Measurements from ENCODE around the gene CUL7. TPM values are rescaled to one million over a fixed set of nuclear protein-coding genes. Genes with fewer than 3 reads are reported as not detected.

CUL7 gene
- total and polyA plus RNA-seq, 12 donors: 4.2 to 11.2 (median 8.5) TPM

DNA sequence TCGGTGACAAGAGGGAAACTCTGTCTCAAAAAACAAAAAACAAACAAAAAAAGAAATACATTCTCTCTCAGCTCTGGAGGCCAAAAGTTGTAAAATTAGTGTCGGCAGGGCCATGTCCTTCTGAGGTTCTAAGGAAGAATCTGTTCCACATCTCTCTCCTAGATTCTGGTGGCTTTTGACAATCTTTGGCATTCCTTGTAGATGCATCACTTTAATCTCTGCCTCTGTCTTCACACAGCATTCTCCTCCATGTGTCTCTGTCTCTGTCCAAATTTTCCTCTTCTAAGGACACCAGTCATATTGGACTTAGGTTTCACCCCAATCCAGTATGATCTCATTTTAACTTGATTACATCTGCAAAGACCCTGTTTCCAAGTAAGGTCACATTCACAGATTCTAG lies 60.2 kb downstream of the CUL7 start:
- Histone ChIP-seq H3K27ac (no peak overlapping the region), H3K36me3 (peaks cover 0 to 63% (median 12%) of the 10 kb centered on the region in 9 donors), H3K4me1 (peaks cover 0 to 9% (median 6%) of the 10 kb centered on the region in 9 donors), H3K4me3 (no peak overlapping the region), H3K9me3 (no peaks in the 10 kb centered on the region), H3K27me3 (no peaks in the 10 kb centered on the region)
- DNase-seq: no peak
- intact Hi-C loops (cut with DNase I): no loop called here
- no peak for ATAC-seq
- TF ChIP-seq, protein P1, sequence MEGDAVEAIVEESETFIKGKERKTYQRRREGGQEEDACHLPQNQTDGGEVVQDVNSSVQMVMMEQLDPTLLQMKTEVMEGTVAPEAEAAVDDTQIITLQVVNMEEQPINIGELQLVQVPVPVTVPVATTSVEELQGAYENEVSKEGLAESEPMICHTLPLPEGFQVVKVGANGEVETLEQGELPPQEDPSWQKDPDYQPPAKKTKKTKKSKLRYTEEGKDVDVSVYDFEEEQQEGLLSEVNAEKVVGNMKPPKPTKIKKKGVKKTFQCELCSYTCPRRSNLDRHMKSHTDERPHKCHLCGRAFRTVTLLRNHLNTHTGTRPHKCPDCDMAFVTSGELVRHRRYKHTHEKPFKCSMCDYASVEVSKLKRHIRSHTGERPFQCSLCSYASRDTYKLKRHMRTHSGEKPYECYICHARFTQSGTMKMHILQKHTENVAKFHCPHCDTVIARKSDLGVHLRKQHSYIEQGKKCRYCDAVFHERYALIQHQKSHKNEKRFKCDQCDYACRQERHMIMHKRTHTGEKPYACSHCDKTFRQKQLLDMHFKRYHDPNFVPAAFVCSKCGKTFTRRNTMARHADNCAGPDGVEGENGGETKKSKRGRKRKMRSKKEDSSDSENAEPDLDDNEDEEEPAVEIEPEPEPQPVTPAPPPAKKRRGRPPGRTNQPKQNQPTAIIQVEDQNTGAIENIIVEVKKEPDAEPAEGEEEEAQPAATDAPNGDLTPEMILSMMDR (IDR thresholded peaks at IDR 0.05): no peak
- 89 to 92% methylated on average over 2 of the region's 2 CpGs for WGBS, 2 donors

DNA sequence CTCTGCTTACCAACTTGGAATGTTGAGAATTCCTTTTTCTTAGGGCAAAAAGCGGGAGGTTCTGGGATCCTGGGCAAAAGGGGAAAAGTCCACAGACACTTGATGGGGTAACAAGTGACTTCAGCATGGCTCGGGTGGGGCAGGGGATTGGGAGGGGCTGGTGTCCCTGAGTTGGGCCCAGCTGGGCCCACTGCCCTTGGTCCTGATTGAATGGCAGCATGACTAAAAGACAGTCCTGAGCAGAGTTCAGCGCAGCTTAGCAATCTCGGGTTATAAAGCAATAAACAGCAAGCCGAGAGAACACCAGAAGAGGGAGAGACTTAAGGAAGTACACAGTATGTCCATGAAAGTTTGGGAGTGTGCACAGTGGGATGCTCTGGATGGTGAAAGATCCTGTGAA lies 63.7 kb downstream of the CUL7 start:
- TF ChIP-seq, protein P1 (IDR thresholded peaks at IDR 0.05): no peak
- H3K4me3 ChIP-seq: no peak overlapping the region
- no peak for ATAC-seq
- no peak for DNase-seq
- H3K36me3 ChIP-seq: peaks cover 0 to 68% (median 12%) of the 10 kb centered on the region in 9 donors
- no peak overlapping the region for H3K27ac ChIP-seq
- WGBS, 2 donors: 91 to 94% methylated on average over 5 of the region's 5 CpGs
- H3K27me3 ChIP-seq: no peaks in the 10 kb centered on the region
- no peaks in the 10 kb centered on the region for H3K9me3 ChIP-seq
- intact Hi-C loops (cut with DNase I): no loop called here
- peaks cover 7 to 44% (median 39%) of the 10 kb centered on the region in 9 donors for H3K4me1 ChIP-seq

DNA sequence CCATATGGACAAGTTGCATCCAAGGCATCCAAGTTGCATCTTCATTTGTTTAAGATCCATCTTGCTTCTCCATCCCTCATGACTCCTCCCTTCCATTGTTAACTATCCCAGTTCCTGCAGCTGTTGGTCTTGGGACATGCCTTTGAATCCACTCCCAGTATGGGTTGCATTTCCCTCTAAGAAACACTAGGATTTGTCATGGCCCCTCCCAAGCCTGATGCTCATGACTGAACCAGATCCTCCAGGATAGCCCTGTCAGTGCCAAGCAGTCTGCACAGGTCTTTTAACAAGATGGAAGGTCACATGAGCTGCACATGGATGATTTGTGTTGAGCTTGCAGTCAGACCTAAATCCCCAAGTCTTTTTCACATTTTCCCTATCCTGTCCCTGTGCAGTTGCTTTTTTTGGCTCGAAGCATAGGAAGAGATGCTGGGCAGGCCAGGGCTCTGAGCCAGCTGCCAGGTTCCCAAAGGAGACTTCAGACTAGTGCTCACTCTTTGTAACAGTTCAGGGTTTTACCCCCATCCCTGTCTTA lies 65.1 kb downstream of the CUL7 start:
- DNase-seq: no peak
- TF ChIP-seq, protein P1 (IDR thresholded peaks at IDR 0.05): no peak
- Histone ChIP-seq H3K4me1 (peaks cover 11 to 49% (median 42%) of the 10 kb centered on the region in 9 donors), H3K36me3 (peaks cover 0 to 58% (median 12%) of the 10 kb centered on the region in 9 donors), H3K4me3 (no peak overlapping the region), H3K27me3 (no peaks in the 10 kb centered on the region), H3K27ac (no peak overlapping the region), H3K9me3 (no peaks in the 10 kb centered on the region)
- 10 to 18% methylated on average over 1 of the region's 1 CpG for WGBS, 2 donors
- no peak for ATAC-seq
- intact Hi-C loops (cut with DNase I): no loop called here

Other genes starting within 250 kb of the CUL7 start
- gene RPL7L1, start 174.2 kb downstream of the CUL7 start, total RNA-seq: 10 to 100 TPM; 39.2 to 52.5 (median 44.7) TPM
- gene RPL7L1, start 174.2 kb downstream of the CUL7 start, polyA plus RNA-seq: 10 to 100 TPM; 23.7 to 45.9 TPM
- not detected for gene PTCRA, start 137.8 kb downstream of the CUL7 start, total RNA-seq
- under 1 TPM in 1 of 2 donors, not detected in 1; 0.09 TPM for gene PTCRA, start 137.8 kb downstream of the CUL7 start, polyA plus RNA-seq
- gene CNPY3, start 124.4 kb downstream of the CUL7 start, total RNA-seq: 10 to 100 TPM; 10.4 to 37.1 (median 15.9) TPM
- gene CNPY3, start 124.4 kb downstream of the CUL7 start, polyA plus RNA-seq: 10 to 100 TPM; 15.4 to 40.4 TPM
- 10 to 100 TPM in 1 of 10 donors, 1 to 10 TPM in 2, under 1 TPM in 7; 0.26 to 10.9 (median 0.71) TPM for gene GNMT, start 93.1 kb downstream of the CUL7 start, total RNA-seq
- gene GNMT, start 93.1 kb downstream of the CUL7 start, polyA plus RNA-seq: 1 to 10 TPM; 2.6 to 6.8 TPM
- 10 to 100 TPM; 11.2 to 32.6 (median 17.2) TPM for gene PEX6, start 74.7 kb downstream of the CUL7 start, total RNA-seq
- gene PEX6, start 74.7 kb downstream of the CUL7 start, polyA plus RNA-seq: 10 to 100 TPM in 1 of 2 donors, 1 to 10 TPM in 1; 9.1 to 16.9 TPM
- gene PPP2R5D, start 69.3 kb downstream of the CUL7 start, total RNA-seq: 10 to 100 TPM; 28.4 to 47.1 (median 31.8) TPM
- 10 to 100 TPM; 23.9 to 35.7 TPM for gene PPP2R5D, start 69.3 kb downstream of the CUL7 start, polyA plus RNA-seq
- 10 to 100 TPM; 22.9 to 38.7 (median 28.3) TPM for gene MEA1, start 39.9 kb downstream of the CUL7 start, total RNA-seq
- 10 to 100 TPM; 51.9 to 74.3 TPM for gene MEA1, start 39.9 kb downstream of the CUL7 start, polyA plus RNA-seq
- gene KLHDC3, start 39.6 kb downstream of the CUL7 start, total RNA-seq: 100 to 1,000 TPM in 4 of 10 donors, 10 to 100 TPM in 6; 78.2 to 165 (median 92.0) TPM
- 100 to 1,000 TPM in 1 of 2 donors, 10 to 100 TPM in 1; 80.2 to 160 TPM for gene KLHDC3, start 39.6 kb downstream of the CUL7 start, polyA plus RNA-seq
- gene RRP36, start 32.2 kb downstream of the CUL7 start, total RNA-seq: 10 to 100 TPM; 21.4 to 35.3 (median 25.6) TPM
- gene RRP36, start 32.2 kb downstream of the CUL7 start, polyA plus RNA-seq: 10 to 100 TPM; 19.4 to 43.6 TPM
- gene MRPL2, start 5.6 kb upstream of the CUL7 start, total RNA-seq: 100 to 1,000 TPM in 3 of 10 donors, 10 to 100 TPM in 7; 76.0 to 139 (median 93.5) TPM
- 100 to 1,000 TPM; 141 to 165 TPM for gene MRPL2, start 5.6 kb upstream of the CUL7 start, polyA plus RNA-seq
- gene KLC4, start 5.8 kb upstream of the CUL7 start, total RNA-seq: 10 to 100 TPM; 26.3 to 34.2 (median 28.3) TPM
- 10 to 100 TPM; 17.9 to 43.7 TPM for gene KLC4, start 5.8 kb upstream of the CUL7 start, polyA plus RNA-seq
- gene PTK7, start 22.5 kb upstream of the CUL7 start, total RNA-seq: 1 to 10 TPM; 1.0 to 5.9 (median 2.2) TPM
- gene PTK7, start 22.5 kb upstream of the CUL7 start, polyA plus RNA-seq: 1 to 10 TPM in 1 of 2 donors, under 1 TPM in 1; 0.80 to 6.3 TPM
- gene SRF, start 117.4 kb upstream of the CUL7 start, total RNA-seq: 10 to 100 TPM; 52.0 to 94.3 (median 70.1) TPM
- 10 to 100 TPM; 30.5 to 54.6 TPM for gene SRF, start 117.4 kb upstream of the CUL7 start, polyA plus RNA-seq
- gene CUL9, start 128.3 kb upstream of the CUL7 start, total RNA-seq: 10 to 100 TPM in 8 of 10 donors, 1 to 10 TPM in 2; 7.8 to 17.1 (median 13.4) TPM
- 10 to 100 TPM in 1 of 2 donors, 1 to 10 TPM in 1; 9.0 to 32.0 TPM for gene CUL9, start 128.3 kb upstream of the CUL7 start, polyA plus RNA-seq
- 10 to 100 TPM; 16.0 to 29.6 (median 25.7) TPM for gene DNPH1, start 175.6 kb upstream of the CUL7 start, total RNA-seq
- 10 to 100 TPM; 25.0 to 51.3 TPM for gene DNPH1, start 175.6 kb upstream of the CUL7 start, polyA plus RNA-seq
- gene TTBK1, start 189.6 kb upstream of the CUL7 start, total RNA-seq: under 1 TPM; 0.22 to 0.69 (median 0.32) TPM
- gene TTBK1, start 189.6 kb upstream of the CUL7 start, polyA plus RNA-seq: under 1 TPM; 0.04 to 0.22 TPM
- gene SLC22A7, start 244.4 kb upstream of the CUL7 start, total RNA-seq: under 1 TPM in 5 of 10 donors, not detected in 5; 0.15 to 0.37 (median 0.25) TPM
- gene SLC22A7, start 244.4 kb upstream of the CUL7 start, polyA plus RNA-seq: under 1 TPM in 1 of 2 donors, not detected in 1; 0.15 TPM